HG03175 (cell line): ENCODE data around the gene NOL8.
A peak's percentile ranks its signal among the peaks of the same experiment; 100 is the strongest.

ENCODE experiments used
- ATAC-seq: cut with Tn5 transposase; IDR thresholded peaks from one replicate; pipeline ENCODE4 v1.9.1; 2021; ENCODE audit warnings: mild to moderate bottlenecking, moderate library complexity; ENCODE audit not compliant: unreplicated experiment

The NOL8 gene

DNA sequence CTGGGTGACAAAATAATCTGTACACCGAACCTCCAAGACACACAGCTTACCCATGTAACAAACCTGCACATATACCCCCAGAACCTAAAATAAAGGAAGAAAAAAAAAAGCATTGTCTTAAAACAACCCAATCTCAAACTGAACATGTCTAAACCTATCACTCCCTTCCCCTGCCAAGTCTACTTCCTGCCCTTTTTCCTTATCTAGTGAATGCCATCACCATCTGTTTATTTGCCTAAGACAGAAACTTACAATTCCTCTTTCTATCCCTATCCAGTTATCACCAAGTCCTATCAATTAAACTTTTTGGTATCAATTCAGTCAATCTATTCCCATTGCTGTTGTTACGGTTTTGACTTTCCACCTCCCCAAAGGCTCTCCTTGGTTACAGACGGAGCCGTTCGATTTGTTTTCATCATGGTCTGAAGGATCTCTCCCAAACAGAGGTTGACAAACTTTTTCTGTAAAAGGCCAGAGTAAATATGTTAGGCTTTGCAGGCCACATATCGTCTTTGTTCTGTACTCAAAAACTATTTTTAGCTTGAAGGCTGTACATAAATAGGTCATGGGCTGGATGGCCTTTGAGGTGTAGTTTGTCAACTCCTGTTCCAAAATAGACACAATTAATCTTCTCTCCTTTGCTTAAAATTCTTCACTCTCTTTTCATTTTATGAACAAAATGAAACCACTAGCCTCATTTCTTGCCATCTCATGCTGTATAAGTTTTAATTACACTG lies 12.1 kb downstream of the NOL8 start:
- no peak for ATAC-seq

DNA sequence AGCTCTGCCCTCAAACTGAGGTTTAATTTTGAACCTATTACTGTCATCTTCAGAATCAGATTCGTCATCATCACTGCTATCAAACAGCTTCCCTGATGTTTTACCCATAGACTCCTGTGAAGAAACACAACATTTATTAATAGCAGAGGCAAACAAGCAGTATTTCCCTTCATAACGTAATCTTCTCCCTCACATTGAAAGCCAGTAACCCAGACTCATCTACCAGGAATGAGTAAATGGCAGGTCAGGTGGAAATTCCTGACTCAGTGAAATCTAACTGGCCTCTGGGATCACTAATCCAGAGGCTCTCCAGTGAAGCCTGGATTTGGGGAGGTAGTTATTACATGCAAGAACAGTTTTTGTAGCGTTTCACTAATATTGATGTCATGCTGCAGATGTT lies 14.6 kb downstream of the NOL8 start:
- ATAC-seq = no peak

DNA sequence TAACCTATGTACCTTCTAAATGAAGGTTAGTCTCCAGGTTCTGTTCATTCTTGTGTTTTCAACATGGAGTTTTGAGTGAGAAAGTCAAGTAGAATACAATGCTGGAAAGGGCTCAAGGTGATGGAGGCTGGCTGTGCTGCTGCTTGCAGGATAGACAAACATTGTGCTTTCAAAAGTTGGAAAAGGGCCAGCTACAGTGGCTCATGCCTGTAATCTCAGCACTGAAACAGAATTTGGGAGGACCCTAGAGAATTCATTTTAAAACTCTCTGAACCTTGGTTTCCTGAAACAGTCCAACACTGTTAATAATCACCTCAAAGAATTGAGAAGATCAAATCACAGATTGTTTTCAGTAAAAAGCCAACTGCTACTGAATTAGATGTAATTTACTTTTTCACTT lies 16.3 kb downstream of the NOL8 start:
- no peak for ATAC-seq

DNA sequence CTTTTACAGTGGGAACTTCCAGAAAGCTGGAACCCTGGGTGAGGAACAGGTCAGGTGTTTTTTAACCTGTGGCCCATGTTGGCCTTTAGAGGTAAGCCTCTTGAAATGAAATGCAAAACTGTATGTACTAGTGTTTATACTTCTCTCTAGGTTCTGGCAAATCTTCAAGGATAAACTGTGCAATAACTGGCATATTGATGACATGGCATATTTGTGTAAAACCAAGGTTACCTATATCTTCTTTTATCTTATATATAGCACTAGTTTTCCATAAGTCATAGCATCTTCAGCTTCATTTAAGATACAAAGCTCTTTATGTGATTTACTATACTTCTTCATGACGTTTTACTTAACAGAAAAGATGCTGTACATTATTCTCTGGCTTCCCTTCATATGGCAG lies 24.2 kb downstream of the NOL8 start:
- ATAC-seq = no peak

DNA sequence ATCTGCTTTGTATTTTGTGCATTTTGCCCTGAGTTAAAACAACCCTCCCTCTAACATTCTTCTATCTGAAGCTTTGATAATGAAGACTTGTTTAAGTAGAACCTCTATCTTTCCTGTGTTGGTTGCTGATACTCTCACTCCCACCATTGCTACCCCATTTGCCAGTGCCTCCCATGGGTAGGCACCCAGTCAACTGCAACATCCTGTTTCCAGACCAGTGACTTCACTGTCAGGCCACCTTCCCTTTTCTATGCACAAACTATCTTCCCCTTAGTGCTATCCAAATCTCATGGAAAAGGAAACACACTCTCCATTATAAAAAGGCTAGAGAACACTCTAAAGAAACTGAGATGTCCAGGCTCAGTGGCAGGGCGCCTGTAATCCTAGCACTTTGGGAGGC lies 26.0 kb downstream of the NOL8 start:
- ATAC-seq = peak; percentile 50

DNA sequence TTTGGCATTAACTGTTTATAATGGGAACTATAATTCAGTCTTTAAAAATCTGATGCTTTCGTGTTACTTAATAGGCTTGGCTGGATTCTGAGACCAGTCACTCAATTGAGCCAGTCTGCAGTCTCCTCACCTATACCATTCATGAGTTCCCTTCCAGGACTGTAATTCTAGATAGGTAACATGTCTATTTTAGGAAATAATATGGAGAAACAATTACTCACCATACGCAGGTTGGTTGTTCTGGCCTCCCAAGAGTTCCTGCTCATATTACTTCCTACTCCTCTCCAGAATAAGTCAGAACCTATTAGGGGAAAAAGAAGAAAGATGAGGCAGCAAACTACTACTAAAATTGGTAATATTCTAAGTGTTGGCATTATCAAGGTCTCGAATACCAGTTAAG lies 27.1 kb downstream of the NOL8 start:
- no peak for ATAC-seq

DNA sequence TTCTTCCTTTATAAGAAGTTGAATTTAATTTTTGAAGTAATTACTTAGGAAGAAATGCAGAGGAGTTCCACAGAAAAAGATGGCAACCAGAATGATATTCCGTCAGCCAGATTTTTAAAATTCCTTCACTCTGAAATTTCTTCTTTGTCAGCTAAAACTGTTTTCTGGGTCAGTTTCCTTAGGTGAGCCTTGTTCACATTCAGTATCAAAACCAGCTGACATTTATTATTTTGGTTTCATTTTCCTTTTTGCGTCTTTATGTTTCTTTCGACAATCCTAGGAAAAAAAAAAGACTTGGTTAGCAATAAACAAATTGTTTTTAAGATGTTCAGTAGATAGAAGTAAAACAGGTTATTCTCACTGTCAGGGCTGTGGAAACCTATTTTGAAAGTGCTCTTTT lies 27.5 kb downstream of the NOL8 start:
- no peak for ATAC-seq

DNA sequence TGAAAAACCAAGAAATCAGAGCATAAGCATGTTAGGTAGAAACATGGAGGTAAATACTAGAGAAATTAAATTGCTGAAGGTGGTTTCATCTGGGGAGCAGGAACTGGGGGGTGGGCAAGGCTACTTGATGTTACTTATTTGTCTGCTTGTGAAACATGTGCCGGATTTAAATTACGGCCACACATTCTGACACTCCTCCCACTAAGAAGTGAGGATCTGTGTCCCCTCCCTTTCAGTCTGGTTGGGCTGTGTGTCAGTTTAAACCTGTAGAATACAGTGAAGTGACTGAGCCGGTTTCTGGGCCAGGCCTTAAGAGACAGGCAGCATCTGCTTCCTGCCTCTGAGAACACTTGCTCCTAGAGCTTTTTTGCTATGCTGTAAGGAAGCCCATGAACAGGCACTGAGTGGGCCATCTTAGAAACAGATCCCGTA lies 29.3 kb downstream of the NOL8 start:
- ATAC-seq = no peak

DNA sequence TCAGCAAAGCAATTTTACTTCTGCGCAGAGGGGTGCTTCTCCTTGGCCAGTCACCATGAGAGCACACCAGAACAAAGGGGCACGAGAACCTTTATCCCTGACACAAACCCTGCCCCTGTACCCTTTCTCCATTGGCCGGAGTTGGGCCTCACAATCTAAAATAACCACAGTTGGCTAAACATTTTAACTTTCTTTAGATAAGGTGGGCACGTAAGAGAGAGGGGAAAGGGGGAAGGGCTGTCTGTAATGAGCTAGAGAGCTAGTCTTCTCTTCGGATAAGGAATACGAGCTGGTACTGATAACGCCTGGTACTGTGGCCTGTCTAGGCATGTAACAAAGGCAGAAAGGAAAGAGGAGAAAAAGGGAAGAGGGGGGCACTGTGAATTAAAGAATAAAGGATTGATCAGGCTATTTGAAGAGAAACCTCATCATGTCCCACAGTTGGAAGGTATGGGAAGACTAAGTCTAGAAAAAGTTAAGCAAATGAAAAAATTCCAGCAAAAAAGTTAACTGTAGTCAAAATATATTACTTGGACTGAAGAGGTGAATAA lies 29.8 kb downstream of the NOL8 start:
- no peak for ATAC-seq

DNA sequence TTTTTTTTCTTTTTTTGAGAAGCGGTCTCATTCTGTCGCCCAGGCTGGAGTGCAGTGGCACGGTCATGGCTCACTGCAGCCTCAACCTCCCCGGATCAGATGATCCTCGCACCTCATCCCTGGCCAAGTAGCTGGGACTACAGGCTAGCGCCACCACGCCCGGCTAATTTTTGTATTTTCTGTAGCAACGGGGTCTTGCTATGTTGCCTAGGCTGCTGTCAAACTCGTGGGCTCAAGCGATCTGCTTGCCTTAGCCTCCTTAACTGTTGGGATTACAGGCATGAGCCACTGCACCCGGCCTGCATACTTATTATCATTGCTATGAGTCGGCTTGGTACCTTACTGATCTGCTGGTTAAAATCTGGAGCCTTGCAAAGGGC lies 30.9 kb downstream of the NOL8 start:
- ATAC-seq = no peak

DNA sequence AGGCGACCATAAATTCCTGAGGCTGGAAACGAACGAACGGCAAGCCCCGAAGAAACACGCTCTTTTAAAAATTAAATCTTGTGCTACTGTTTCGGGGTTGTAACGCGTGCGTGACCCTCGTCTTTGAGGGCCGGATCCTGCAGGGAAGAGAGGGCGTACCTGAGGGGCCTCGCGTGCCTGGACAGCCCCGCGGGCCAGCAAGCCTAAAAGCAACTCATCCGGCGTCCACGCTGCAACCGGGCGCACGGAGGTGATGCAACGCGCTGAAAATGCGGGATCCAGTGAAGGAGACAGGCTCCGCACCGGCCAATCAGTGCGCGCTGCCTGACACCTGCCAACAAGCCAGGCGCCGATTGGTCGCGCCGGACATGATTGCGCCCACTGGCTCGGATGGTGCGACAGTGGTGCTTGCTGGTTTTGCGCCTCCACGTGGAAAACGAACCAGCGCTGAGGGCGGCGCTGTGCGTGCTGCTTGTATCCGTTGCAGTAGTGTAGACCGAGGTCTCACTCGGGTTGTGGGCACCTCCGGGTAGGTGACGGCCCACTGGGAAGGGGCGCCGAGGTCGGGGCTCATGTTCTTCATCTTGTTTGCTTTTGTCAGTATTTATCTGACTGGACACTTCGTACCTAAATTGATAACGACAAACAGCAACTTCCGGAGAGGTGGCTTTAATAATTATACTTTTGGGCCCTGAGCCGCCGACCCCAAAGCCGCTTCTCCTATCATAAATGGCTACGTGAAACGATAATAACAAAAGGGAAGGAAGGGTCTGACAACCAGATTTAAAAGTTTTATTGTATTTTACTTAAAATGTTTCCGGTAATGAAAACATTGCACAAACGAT lies 31.5 kb downstream of the NOL8 start, which contains the start of gene IARS1:
IARS1 (minus strand) TSS at position 246 of the 845 bp plus-strand sequence. CDS start 4,278 bp downstream, outside the sequence.
- ATAC-seq = peak; percentile 97

DNA sequence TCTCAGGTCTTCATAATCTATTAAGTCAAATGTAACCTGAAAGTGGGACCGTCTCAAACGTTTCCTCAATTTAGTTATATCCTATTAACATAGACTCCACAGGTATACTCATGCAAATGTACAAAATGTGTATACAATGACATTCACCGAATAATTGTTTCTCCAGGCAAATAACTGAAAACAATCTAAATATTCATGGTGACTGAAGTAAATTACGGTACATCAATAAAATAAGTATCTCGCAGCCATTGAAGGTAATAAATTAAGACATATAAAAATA lies 32.1 kb downstream of the NOL8 start:
- ATAC-seq = no peak

DNA sequence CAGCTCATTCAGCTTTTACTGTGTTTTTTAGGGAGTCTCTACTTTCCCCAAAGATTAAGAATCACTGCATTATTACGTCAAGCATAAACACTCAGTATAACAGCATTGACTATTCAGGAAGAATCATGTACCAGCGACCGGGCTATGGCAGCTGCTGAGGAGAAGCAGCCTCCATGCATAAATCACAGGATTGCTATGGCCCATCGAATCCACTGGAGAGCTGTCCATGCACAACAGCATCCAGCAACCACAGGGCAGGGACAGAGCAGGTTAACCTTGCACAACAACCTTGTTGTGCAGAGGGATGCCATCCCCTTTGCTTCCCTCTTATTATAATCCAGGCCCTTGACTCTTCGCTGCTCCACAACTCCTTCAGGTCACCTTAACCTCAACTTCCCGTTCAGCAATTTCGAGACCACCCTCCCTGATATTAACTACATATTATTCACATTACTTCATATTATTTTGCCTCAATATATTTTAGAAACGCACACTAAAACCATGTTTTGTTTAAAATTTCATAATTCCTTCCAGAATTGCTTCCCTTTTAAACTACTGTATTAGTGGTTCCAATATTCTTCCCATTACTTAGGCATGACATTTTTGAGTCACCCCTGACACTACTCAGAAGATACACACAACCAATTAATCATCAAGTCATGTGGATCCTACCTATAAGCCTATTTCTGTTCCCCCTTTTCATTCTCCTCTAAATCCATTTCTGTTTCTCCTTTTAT lies 32.6 kb downstream of the NOL8 start:
- no peak for ATAC-seq

DNA sequence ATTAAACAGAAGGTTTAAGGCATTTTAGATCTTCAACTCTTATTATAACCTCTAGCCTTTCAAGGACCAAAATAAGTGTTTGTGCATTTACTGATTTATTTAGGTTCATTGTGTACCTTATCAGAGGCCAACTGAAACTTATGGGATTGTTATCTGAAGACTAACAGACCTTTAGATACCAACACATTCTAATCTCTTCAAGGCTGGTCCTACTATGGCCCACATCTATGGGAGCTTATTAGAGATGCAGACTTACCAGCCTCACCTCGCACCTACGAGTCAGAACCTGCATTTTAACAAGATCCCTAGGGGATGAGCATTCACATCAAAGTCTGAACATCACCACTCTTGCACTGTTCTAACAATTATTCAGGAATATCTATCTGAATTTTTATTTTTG lies 33.6 kb downstream of the NOL8 start:
- ATAC-seq = no peak

DNA sequence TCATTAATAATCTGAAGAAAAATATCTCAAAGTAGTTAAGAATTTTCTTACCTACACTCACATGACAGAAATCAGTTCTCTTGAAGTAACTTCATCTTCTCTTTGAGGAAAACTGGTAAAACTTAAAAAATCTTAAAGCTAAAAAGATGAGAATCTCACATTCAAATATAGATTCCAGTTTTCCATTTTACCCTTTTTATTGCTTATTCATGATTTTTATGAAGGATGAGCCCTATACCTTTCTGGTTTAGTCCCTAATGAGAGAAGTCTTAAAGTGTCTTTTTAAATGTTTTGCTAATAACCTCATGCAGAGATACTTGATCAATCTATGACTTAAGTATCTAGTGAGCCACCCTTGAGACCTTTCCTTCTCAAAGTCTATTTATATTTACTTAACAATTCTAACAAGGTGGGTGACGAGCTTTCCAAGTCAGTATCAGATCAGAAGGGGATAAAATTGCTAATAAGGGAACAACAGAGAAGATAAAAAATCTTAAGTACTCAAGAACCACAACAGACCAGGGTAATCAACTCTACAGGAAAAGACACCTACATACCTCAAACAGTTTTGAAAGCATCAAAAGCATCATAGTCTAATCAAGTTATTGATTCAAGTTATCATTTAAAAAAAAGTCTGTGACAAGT lies 34.2 kb downstream of the NOL8 start:
- ATAC-seq = no peak

DNA sequence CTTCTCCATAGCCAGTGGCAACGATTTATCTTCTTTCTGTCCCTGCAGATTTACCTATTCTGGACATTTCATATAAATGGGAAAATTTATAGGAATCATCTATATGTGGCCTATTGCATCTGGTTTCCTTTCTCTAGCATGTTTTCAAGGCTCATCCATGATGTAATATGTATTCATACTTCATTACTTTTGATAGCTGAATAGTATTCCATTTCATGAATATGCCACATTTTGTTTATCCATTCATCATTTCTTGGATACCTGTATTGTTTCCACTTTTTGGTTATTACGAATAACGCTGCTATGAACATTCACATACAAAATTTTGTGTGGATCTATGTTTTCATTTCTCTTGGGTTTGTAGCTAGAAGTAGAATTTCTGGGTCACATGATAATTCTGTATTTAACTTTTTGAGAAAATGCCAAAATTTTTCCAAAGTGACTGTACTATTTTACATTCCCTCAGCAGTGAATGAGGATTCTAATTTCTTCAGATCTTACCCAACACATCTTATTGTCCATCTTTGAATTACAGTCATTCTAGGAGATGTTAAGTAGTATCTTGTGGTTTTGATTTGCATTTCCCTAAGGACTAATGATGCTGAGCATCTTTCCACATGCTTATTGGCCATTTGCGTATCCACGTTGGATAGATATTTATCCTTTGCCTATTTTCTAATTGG lies 35.3 kb downstream of the NOL8 start:
- ATAC-seq = no peak

DNA sequence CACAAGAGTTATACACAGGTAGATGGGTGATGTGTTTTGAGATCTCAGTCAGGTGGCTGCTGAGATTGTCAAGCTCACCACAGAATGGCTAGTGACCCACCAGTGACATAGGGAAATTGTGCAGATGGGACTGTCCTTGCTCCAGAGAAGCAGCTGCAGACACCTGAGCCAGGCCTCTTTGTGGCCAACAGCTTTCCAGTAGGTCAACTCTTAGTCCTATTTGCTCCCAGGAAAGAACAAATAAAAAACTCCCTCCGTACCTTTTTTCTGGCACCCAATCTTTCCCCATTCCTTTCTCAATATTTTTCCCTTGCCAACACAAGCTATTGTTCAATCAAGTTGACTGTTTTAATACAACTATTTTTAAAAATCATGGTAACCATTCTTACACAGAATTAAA lies 45.8 kb downstream of the NOL8 start:
- ATAC-seq = no peak

DNA sequence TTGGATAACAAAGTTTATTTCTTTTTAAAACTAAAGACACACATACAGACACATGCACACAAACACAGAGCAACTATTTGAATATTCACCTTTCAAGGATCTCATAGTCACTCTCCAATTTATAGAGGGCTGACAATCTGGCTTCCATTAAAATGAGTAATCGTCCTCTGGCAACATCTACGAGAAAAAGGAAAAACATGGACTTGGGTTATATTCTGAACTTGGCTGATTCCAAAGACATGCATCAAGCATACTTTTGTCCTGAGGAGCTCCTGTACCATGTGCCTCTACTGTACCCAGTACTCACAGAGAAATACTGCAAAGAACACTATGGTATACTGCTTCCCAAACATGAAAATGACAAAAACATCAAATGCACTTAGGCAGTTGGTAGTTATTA lies 47.0 kb downstream of the NOL8 start:
- ATAC-seq = no peak

DNA sequence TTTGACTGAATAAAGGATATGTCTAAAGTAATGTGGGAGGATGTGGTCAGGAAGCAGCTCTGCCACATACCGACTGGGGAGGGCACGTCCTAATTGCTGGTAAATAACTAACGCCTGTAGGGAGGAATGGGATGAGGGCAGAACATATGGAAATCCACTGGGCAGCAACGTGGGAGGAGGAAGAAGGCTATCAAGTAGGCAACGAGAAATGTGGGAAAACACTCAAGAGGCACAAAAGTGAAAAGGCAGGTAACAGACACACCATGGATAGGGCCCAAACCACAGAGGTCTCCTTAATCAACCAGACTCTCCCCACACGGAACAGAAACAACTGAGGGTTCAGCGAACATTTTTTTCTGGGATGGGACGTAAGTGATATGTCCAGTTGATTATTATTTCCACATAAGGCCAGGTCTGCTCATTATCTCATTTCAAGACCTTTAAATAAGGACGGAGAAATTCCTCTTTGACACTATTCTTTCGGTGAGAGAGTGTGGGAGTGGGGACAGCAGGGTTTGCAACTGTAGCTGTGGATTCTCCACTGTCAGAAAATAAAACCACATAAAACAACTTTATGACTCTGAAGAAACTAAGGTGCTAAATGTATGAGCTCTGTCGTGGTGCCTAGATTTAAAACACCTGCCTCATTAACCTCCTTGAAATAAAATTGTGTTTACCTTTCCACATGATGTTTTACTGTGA lies 48.7 kb downstream of the NOL8 start:
- ATAC-seq = no peak

DNA sequence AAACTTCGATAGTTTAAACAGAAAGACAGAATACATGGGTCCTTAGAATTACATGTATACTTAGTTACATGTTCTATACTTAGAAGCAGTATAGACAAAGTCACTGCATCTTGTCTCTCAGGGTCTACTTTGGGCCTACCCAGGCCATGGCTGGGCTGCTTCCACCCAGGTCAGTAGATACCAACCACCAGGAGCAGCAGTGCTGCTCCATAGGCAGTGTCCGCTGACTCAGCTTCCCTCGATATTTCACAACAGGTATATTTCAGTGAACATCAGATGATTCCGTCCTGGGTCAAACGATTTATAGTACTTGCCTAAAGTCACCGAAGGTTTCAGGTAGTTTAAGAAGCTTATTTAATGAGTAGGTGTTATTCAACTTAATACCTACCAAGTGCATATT lies 49.6 kb downstream of the NOL8 start:
- ATAC-seq = no peak
